ENCODE results near the gene SLC15A5. TPM values are rescaled to one million over a fixed set of nuclear protein-coding genes. Genes with fewer than 3 reads are reported as not detected.

SLC15A5 gene
- total RNA-seq, 1 donor from 2014 or later, result not detected

- H3K27ac ChIP-seq, result peak overlapping the region; percentile 26
- no peak for DNase-seq (ENCODE audit: extremely low spot score in 2 of 2)
- intact Hi-C loops (cut with DNase I), result no loop called here
These were observed 22.6 kb upstream of the SLC15A5 start for GRCh38 chr12:16300122-16300521.

GRCh38 chr12:16299403-16299802 lies 21.9 kb upstream of the SLC15A5 start:
- Histone ChIP-seq H3K9me3 (no peaks in the 10 kb centered on the region), H3K4me3 (no peak overlapping the region), H3K27ac (no peak overlapping the region), H3K27me3 (no peaks in the 10 kb centered on the region), H3K36me3 (no peaks in the 10 kb centered on the region), H3K4me1 (no peaks in the 10 kb centered on the region)
- intact Hi-C loops (cut with DNase I), result no loop called here
- no peak for DNase-seq (ENCODE audit: extremely low spot score in 2 of 2)
- TF ChIP-seq POLR2AphosphoS5 (IDR thresholded peaks at IDR 0.05; ENCODE audit: insufficient read depth in 1 of 2, low read depth in 1 of 2) (no peak), POLR2A (IDR thresholded peaks at IDR 0.05) (no peak), CTCF (IDR thresholded peaks at IDR 0.05) (no peak)

More at GRCh38 chr12:16300122-16300521, 22.6 kb upstream of the SLC15A5 start:
- Histone ChIP-seq H3K4me1 (no peaks in the 10 kb centered on the region), H3K4me3 (no peak overlapping the region), H3K27me3 (no peaks in the 10 kb centered on the region), H3K36me3 (no peaks in the 10 kb centered on the region), H3K9me3 (no peaks in the 10 kb centered on the region)
- no peak for TF ChIP-seq POLR2A (IDR thresholded peaks at IDR 0.05)
- no peak for TF ChIP-seq POLR2AphosphoS5 (IDR thresholded peaks at IDR 0.05; ENCODE audit: insufficient read depth in 1 of 2, low read depth in 1 of 2)
- TF ChIP-seq CTCF (IDR thresholded peaks at IDR 0.05), result no peak

- Histone ChIP-seq H3K27ac (no peak overlapping the region), H3K4me1 (no peaks in the 10 kb centered on the region), H3K4me3 (no peak overlapping the region), H3K36me3 (no peaks in the 10 kb centered on the region), H3K9me3 (no peaks in the 10 kb centered on the region), H3K27me3 (no peaks in the 10 kb centered on the region)
- DNase-seq (ENCODE audit: extremely low spot score in 2 of 2), result no peak
- intact Hi-C loops (cut with DNase I), result no loop called here
- TF ChIP-seq POLR2AphosphoS5 (IDR thresholded peaks at IDR 0.05; ENCODE audit: insufficient read depth in 1 of 2, low read depth in 1 of 2) (no peak), POLR2A (IDR thresholded peaks at IDR 0.05) (no peak), CTCF (IDR thresholded peaks at IDR 0.05) (no peak)
These were observed 20.0 kb upstream of the SLC15A5 start for GRCh38 chr12:16297521-16297920.

GRCh38 chr12:16294376-16294956 lies 17.0 kb upstream of the SLC15A5 start:
- Histone ChIP-seq H3K27me3 (no peaks in the 10 kb centered on the region), H3K36me3 (no peaks in the 10 kb centered on the region), H3K27ac (no peak overlapping the region), H3K4me3 (no peak overlapping the region), H3K9me3 (no peaks in the 10 kb centered on the region), H3K4me1 (no peaks in the 10 kb centered on the region)
- no peak for TF ChIP-seq POLR2A (IDR thresholded peaks at IDR 0.05)
- TF ChIP-seq POLR2AphosphoS5 (IDR thresholded peaks at IDR 0.05; ENCODE audit: insufficient read depth in 1 of 2, low read depth in 1 of 2), result no peak
- no peak for TF ChIP-seq CTCF (IDR thresholded peaks at IDR 0.05)
- DNase-seq (ENCODE audit: extremely low spot score in 2 of 2), result no peak
- intact Hi-C loops (cut with DNase I), result no loop called here

- H3K27ac ChIP-seq, result no peak overlapping the region
- no peaks in the 10 kb centered on the region for H3K4me1 ChIP-seq
- TF ChIP-seq POLR2A (IDR thresholded peaks at IDR 0.05), result no peak
- TF ChIP-seq CTCF (IDR thresholded peaks at IDR 0.05), result no peak
- no peak for TF ChIP-seq POLR2AphosphoS5 (IDR thresholded peaks at IDR 0.05; ENCODE audit: insufficient read depth in 1 of 2, low read depth in 1 of 2)
- no peaks in the 10 kb centered on the region for H3K9me3 ChIP-seq
- no peak overlapping the region for H3K4me3 ChIP-seq
- no peaks in the 10 kb centered on the region for H3K36me3 ChIP-seq
- intact Hi-C loops (cut with DNase I), result no loop called here
- H3K27me3 ChIP-seq, result no peaks in the 10 kb centered on the region
- DNase-seq (ENCODE audit: extremely low spot score in 2 of 2), result no peak
These were observed 13.5 kb upstream of the SLC15A5 start for GRCh38 chr12:16291032-16291431.

Measured in vagina (tissue), 2 donors.